Dermis microvascular lymphatic vessel endothelial cell (primary cell): ENCODE data around the gene MASP1. TPM values are rescaled to one million over a fixed set of nuclear protein-coding genes. Genes with fewer than 3 reads are reported as not detected.
"Not testable (repeated sequence)": the region's sequence is repeated elsewhere in the genome, so short reads cannot be mapped to it uniquely, and the experiment has no call there.

ENCODE experiments used
- DNase-seq, 2 donors: peaks; one replicate each; pipeline versions ENCODE4 v3.0.0 to v3.0.0-alpha.2; 2010; ENCODE audit warnings: low read depth in 2 of 2
- total RNA-seq: library from RNA; depleted of rRNA; stranded (reverse); fragments of >200 nt; gene quantifications from 2 replicates; pipeline ENCODE4 v1.2.1, GENCODE V29; 2014

MASP1 gene
- total RNA-seq, 1 donor from 2014 or later, result 0.77 TPM

- DNase-seq, result no peak
These were observed 63.8 kb downstream of the MASP1 start for GRCh38 chr3:187227658-187228258.

GRCh38 chr3:187223799-187224198 is 67.7 kb downstream of the MASP1 start:
- DNase-seq, result peak in 1 of 2 donors; percentile 5

- no peak for DNase-seq
These were observed 68.7 kb downstream of the MASP1 start for GRCh38 chr3:187222801-187223200.

GRCh38 chr3:187215460-187215859 is 76.1 kb downstream of the MASP1 start:
- DNase-seq, result no peak

- DNase-seq, result no peak
These were observed 77.9 kb downstream of the MASP1 start for GRCh38 chr3:187213616-187214015.

- no peak for DNase-seq
These were observed 78.8 kb downstream of the MASP1 start for GRCh38 chr3:187212705-187213104.

GRCh38 chr3:187212196-187212545 is 79.4 kb downstream of the MASP1 start:
- no peak for DNase-seq

- DNase-seq, result no peak
These were observed 79.9 kb downstream of the MASP1 start for GRCh38 chr3:187211532-187212195.

GRCh38 chr3:187210545-187211327 is 80.8 kb downstream of the MASP1 start:
- DNase-seq, result no peak

- DNase-seq, result no peak
These were observed 81.4 kb downstream of the MASP1 start for GRCh38 chr3:187210091-187210490.

- no peak for DNase-seq
These were observed 82.0 kb downstream of the MASP1 start for GRCh38 chr3:187209491-187209890.

- peak in 1 of 2 donors; percentile 11 for DNase-seq
These were observed 83.4 kb downstream of the MASP1 start for GRCh38 chr3:187208159-187208558.

- DNase-seq, result no peak
These were observed 83.9 kb downstream of the MASP1 start for GRCh38 chr3:187207624-187208023.

- no peak for DNase-seq
These were observed 84.5 kb downstream of the MASP1 start for GRCh38 chr3:187207062-187207461.

- DNase-seq, result no peak
These were observed 85.9 kb downstream of the MASP1 start for GRCh38 chr3:187205683-187206082.

GRCh38 chr3:187199463-187200050 is 92.0 kb downstream of the MASP1 start:
- not testable (repeated sequence) for DNase-seq

GRCh38 chr3:187198490-187198889 is 93.0 kb downstream of the MASP1 start:
- DNase-seq, result no peak

GRCh38 chr3:187197335-187197649 is 94.2 kb downstream of the MASP1 start, which contains the start of gene RTP1:
Gene RTP1 (plus strand): TSS chr3:187197486. CDS start chr3:187197516, 30 bp downstream.
- DNase-seq, result no peak

- DNase-seq, result no peak
These were observed 94.8 kb downstream of the MASP1 start for GRCh38 chr3:187196573-187197334.

GRCh38 chr3:187193181-187193580 is 98.4 kb downstream of the MASP1 start:
- no peak for DNase-seq

GRCh38 chr3:187191271-187191670 is 100.3 kb downstream of the MASP1 start:
- DNase-seq, result no peak

- no peak for DNase-seq
These were observed 102.6 kb downstream of the MASP1 start for GRCh38 chr3:187188931-187189330.
